SIG-M5 (cell line): ENCODE measurements around the gene CARS1.

ENCODE experiments used
- DNase-seq: peaks from one replicate; lab custom pipeline; 2025; lab: John Stamatoyannopoulos, UW

The CARS1 gene

GRCh38 chr11:2955906-2956476 lies 101.2 kb downstream of the CARS1 start:
- DNase-seq, result no peak

- no peak for DNase-seq
Measured at GRCh38 chr11:2954263-2954662, 103.0 kb downstream of the CARS1 start.

GRCh38 chr11:2952290-2952689 lies 104.9 kb downstream of the CARS1 start:
- DNase-seq, result no peak

DNA sequence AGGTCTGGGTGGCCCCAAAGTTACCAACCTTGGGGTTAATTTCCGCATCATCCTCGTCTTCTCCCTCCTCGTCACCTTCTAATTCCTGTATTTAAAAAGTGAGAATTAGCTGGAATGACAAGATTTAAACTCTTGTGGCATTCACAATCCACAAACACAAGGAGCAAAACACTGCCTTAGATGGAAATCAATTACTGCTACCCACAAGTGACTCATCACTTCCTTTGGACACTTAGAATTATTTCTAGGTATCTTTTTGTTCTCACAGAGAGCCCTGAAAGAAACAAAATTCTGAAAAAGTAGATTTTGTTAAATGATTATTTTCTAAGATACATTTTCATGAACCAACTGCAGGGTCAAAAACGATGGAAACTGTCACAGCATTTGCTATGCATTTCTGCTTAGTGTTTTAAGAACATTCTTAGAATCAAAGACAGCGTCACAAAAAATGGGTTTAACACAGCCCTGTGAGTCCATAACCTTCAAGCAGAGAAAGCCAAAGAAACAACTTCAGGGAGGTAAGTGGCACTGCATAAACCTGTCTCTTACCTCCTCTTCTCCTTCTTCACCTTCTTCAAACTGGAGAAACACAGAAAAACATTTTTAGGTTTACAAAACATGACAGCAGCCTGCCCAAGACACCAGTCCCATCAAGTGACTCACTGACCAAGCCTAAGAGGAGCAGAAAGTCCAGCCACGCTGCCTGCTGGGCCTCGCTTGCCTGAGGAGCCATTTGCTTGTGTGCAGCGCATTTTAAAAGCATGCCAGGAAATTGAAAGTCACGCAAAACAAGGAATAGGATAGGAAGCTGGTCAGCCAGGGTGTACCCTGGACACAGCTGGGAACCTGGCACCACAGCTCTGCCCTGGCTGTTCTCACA lies 105.8 kb downstream of the CARS1 start:
- DNase-seq, result no peak
